ENCODE data around the gene TRIP10.

TRIP10 gene

GRCh38 chr19:6743066-6743465, 3.6 kb downstream of the TRIP10 start:
- TF ChIP-seq ZNF70 (CRISPR knock-in tag; IDR thresholded peaks at IDR 0.05) (no peak), ZNF565 (CRISPR knock-in tag; conservative IDR thresholded peaks at IDR 0.05; ENCODE audit: low read depth) (no peak), ESRRG (CRISPR knock-in tag; IDR thresholded peaks at IDR 0.05) (no peak), CSDC2 (CRISPR knock-in tag; IDR thresholded peaks at IDR 0.05) (no peak), RARB (CRISPR knock-in tag; IDR thresholded peaks at IDR 0.05) (no peak), ZNF8 (CRISPR knock-in tag; IDR thresholded peaks at IDR 0.05) (no peak), ZC3H10 (CRISPR knock-in tag; IDR thresholded peaks at IDR 0.05) (no peak), OSR1 (CRISPR knock-in tag; IDR thresholded peaks at IDR 0.05) (no peak), ISL1 (CRISPR knock-in tag; IDR thresholded peaks at IDR 0.05) (no peak), GLIS3 (CRISPR knock-in tag; IDR thresholded peaks at IDR 0.05) (no peak)
- TF ChIP-seq, protein P1, sequence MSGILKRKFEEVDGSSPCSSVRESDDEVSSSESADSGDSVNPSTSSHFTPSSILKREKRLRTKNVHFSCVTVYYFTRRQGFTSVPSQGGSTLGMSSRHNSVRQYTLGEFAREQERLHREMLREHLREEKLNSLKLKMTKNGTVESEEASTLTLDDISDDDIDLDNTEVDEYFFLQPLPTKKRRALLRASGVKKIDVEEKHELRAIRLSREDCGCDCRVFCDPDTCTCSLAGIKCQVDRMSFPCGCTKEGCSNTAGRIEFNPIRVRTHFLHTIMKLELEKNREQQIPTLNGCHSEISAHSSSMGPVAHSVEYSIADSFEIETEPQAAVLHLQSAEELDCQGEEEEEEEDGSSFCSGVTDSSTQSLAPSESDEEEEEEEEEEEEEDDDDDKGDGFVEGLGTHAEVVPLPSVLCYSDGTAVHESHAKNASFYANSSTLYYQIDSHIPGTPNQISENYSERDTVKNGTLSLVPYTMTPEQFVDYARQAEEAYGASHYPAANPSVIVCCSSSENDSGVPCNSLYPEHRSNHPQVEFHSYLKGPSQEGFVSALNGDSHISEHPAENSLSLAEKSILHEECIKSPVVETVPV (CRISPR knock-in tag; IDR thresholded peaks at IDR 0.05), result no peak
- no peak for ATAC-seq

- peak; percentile 13 for ATAC-seq
- TF ChIP-seq RARB (CRISPR knock-in tag; IDR thresholded peaks at IDR 0.05) (no peak), OSR1 (CRISPR knock-in tag; IDR thresholded peaks at IDR 0.05) (no peak), BACH2 (CRISPR knock-in tag; IDR thresholded peaks at IDR 0.05; ENCODE audit: borderline replicate concordance) (no peak), ZC3H10 (CRISPR knock-in tag; IDR thresholded peaks at IDR 0.05) (no peak), ZFP3 (CRISPR knock-in tag; IDR thresholded peaks at IDR 0.05) (peak; percentile 99)
Measured at GRCh38 chr19:6743714-6744380, 4.4 kb downstream of the TRIP10 start.

DNA sequence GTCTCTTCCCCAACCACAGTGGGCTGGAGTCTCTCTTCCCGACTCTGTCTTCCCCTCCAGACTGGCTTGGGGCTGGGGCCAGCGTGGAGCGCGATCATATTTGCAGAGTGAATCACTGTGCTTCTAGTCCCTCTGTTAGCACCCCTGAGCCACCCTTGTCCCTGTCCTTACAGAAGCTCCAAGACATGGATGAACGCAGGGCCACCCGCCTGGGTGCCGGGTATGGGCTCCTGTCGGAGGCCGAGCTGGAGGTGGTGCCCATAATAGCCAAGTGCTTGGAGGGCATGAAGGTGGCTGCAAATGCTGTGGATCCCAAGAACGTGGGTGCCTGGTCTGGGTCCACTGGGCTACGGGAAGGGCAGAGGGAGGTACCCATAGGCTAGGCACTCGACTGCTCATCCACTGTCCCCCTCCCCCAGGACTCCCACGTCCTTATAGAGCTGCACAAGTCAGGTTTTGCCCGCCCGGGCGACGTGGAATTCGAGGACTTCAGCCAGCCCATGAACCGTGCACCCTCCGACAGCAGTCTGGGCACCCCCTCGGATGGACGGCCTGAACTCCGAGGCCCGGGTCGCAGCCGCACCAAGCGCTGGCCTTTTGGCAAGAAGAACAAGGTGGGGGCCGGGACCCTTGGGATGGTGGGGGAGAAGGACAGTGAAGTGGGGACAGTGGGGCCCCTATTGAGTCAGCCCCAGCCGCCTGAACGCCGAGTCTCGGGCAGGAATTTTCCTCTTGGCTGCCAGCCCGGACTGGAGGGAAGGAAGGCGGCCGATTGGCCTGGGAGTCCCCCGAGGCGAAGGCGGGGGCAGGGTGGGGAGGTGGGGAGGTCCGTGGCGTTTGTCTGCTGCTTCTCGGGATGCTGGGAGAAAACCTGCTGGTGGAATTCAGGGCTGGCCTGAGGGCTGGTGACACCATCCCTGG, 5.2 kb downstream of the TRIP10 start:
- no peak for TF ChIP-seq POU6F1 (CRISPR knock-in tag; IDR thresholded peaks at IDR 0.05; ENCODE audit: borderline replicate concordance, low read depth)
- TF ChIP-seq ZNF565 (CRISPR knock-in tag; conservative IDR thresholded peaks at IDR 0.05; ENCODE audit: low read depth), result no peak
- TF ChIP-seq TOX (CRISPR knock-in tag; IDR thresholded peaks at IDR 0.05; ENCODE audit: borderline replicate concordance), result no peak
- no peak for TF ChIP-seq ESRRG (CRISPR knock-in tag; IDR thresholded peaks at IDR 0.05)
- TF ChIP-seq RARB (CRISPR knock-in tag; IDR thresholded peaks at IDR 0.05), result no peak
- TF ChIP-seq BACH2 (CRISPR knock-in tag; IDR thresholded peaks at IDR 0.05; ENCODE audit: borderline replicate concordance), result no peak
- TF ChIP-seq, protein P2, sequence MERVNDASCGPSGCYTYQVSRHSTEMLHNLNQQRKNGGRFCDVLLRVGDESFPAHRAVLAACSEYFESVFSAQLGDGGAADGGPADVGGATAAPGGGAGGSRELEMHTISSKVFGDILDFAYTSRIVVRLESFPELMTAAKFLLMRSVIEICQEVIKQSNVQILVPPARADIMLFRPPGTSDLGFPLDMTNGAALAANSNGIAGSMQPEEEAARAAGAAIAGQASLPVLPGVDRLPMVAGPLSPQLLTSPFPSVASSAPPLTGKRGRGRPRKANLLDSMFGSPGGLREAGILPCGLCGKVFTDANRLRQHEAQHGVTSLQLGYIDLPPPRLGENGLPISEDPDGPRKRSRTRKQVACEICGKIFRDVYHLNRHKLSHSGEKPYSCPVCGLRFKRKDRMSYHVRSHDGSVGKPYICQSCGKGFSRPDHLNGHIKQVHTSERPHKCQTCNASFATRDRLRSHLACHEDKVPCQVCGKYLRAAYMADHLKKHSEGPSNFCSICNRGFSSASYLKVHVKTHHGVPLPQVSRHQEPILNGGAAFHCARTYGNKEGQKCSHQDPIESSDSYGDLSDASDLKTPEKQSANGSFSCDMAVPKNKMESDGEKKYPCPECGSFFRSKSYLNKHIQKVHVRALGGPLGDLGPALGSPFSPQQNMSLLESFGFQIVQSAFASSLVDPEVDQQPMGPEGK (CRISPR knock-in tag; IDR thresholded peaks at IDR 0.05; ENCODE audit: borderline replicate concordance), result peak; percentile 73; the same call in 1 of the 2 replicates
- TF ChIP-seq ZNF70 (CRISPR knock-in tag; IDR thresholded peaks at IDR 0.05), result no peak
- TF ChIP-seq, protein P3, sequence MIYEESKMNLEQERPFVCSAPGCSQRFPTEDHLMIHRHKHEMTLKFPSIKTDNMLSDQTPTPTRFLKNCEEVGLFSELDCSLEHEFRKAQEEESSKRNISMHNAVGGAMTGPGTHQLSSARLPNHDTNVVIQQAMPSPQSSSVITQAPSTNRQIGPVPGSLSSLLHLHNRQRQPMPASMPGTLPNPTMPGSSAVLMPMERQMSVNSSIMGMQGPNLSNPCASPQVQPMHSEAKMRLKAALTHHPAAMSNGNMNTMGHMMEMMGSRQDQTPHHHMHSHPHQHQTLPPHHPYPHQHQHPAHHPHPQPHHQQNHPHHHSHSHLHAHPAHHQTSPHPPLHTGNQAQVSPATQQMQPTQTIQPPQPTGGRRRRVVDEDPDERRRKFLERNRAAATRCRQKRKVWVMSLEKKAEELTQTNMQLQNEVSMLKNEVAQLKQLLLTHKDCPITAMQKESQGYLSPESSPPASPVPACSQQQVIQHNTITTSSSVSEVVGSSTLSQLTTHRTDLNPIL (CRISPR knock-in tag; IDR thresholded peaks at IDR 0.05; ENCODE audit: low read depth), result no peak
- TF ChIP-seq ISL1 (CRISPR knock-in tag; IDR thresholded peaks at IDR 0.05), result no peak
- TF ChIP-seq PPARA (CRISPR knock-in tag; IDR thresholded peaks at IDR 0.05; ENCODE audit: borderline replicate concordance), result no peak
- no peak for TF ChIP-seq ARNTL (CRISPR knock-in tag; IDR thresholded peaks at IDR 0.05; ENCODE audit: borderline replicate concordance, low read depth)
- no peak for TF ChIP-seq TCF4 (CRISPR knock-in tag; IDR thresholded peaks at IDR 0.05; ENCODE audit: borderline replicate concordance)
- TF ChIP-seq ZFP3 (CRISPR knock-in tag; IDR thresholded peaks at IDR 0.05), result peak; percentile 58; the same call in 1 of the 2 replicates
- TF ChIP-seq, protein P4, sequence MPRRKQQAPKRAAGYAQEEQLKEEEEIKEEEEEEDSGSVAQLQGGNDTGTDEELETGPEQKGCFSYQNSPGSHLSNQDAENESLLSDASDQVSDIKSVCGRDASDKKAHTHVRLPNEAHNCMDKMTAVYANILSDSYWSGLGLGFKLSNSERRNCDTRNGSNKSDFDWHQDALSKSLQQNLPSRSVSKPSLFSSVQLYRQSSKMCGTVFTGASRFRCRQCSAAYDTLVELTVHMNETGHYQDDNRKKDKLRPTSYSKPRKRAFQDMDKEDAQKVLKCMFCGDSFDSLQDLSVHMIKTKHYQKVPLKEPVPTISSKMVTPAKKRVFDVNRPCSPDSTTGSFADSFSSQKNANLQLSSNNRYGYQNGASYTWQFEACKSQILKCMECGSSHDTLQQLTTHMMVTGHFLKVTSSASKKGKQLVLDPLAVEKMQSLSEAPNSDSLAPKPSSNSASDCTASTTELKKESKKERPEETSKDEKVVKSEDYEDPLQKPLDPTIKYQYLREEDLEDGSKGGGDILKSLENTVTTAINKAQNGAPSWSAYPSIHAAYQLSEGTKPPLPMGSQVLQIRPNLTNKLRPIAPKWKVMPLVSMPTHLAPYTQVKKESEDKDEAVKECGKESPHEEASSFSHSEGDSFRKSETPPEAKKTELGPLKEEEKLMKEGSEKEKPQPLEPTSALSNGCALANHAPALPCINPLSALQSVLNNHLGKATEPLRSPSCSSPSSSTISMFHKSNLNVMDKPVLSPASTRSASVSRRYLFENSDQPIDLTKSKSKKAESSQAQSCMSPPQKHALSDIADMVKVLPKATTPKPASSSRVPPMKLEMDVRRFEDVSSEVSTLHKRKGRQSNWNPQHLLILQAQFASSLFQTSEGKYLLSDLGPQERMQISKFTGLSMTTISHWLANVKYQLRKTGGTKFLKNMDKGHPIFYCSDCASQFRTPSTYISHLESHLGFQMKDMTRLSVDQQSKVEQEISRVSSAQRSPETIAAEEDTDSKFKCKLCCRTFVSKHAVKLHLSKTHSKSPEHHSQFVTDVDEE (CRISPR knock-in tag; IDR thresholded peaks at IDR 0.05), result no peak
- no peak for TF ChIP-seq CSDC2 (CRISPR knock-in tag; IDR thresholded peaks at IDR 0.05)
- no peak for TF ChIP-seq ZFP30 (CRISPR knock-in tag; IDR thresholded peaks at IDR 0.05)
- ATAC-seq, result peak; percentile 86
